ENCODE results near the gene SASH1.

GRCh38 chr6:148509119-148509799 is 166.6 kb downstream of the SASH1 start:
- TF ChIP-seq EZH2phosphoT487 (conservative IDR thresholded peaks at IDR 0.05; ENCODE audit: low read length) = no peak
- TF ChIP-seq CTCF (IDR thresholded peaks at IDR 0.05; ENCODE audit: insufficient read depth, low read length, poor library complexity, severe bottlenecking) = no peak

Measured in SU-DHL-6 (cell line).